GM19239 (cell line): Measurements from ENCODE around the gene TRPV5.
"Not testable (repeated sequence)": the region's sequence is repeated elsewhere in the genome, so short reads cannot be mapped to it uniquely, and the experiment has no call there.

Experiments
- DNase-seq: peaks from one replicate; pipeline ENCODE4 v3.0.0; 2011; ENCODE audit warnings: low spot score; ENCODE audit not compliant: insufficient read length
- FAIRE-seq: peaks from 2 replicates; lab custom pipeline; 2011; peaks lifted over from hg19 to GRCh38; lab: Jason Lieb, UNC

TRPV5 gene

GRCh38 chr7:142933624-142934023 lies at the start of gene TRPV5:
Gene TRPV5, minus strand, starts transcription at chr7:142933746. Its CDS starts 287 bp downstream, at chr7:142933459.
- FAIRE-seq (no peak), DNase-seq (no peak)

- not testable (repeated sequence) for DNase-seq, FAIRE-seq
Observed at GRCh38 chr7:142978402-142978801, 44.9 kb upstream of the TRPV5 start.

GRCh38 chr7:142974626-142975025 lies 41.1 kb upstream of the TRPV5 start:
- DNase-seq = no peak
- no peak for FAIRE-seq

- DNase-seq = no peak
- no peak for FAIRE-seq
Observed at GRCh38 chr7:142969183-142969582, 35.6 kb upstream of the TRPV5 start.

- DNase-seq (no peak), FAIRE-seq (no peak)
Observed at GRCh38 chr7:142968229-142968628, 34.7 kb upstream of the TRPV5 start.

DNA sequence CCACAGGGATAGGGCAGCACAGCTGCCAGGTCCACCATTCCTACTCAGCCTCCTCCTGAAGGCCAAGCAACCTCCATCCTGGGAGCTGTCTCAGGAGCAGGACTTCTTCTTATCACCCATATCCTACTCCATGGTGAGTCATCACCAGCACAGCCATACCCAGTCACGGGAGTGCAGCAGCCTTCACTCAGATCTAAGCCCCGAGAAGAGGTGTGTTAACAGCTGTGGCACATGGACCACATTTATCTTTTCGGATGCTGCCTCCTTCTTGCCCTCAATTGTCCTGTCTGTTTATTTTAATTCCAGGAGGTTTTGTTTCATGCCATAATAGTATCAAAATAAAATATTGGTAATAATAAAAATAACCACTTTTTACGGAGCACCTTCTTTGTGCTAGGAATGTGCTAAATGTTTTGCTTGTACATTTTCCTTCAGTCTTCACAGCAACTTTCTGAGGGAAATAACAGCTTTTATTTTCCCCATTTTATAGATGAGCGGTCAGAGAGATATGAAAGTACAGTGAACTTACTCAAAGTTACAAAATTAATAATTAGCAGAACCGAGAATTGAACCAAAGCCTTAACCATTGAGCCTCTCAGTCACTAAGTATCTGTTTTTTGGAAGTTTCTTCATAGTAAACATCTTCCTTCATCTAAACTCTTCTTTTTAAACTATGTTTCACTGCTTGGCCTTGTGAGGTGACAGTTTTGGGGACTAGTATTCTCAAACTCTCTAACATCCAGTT lies 31.1 kb upstream of the TRPV5 start:
- no peak for FAIRE-seq

DNA sequence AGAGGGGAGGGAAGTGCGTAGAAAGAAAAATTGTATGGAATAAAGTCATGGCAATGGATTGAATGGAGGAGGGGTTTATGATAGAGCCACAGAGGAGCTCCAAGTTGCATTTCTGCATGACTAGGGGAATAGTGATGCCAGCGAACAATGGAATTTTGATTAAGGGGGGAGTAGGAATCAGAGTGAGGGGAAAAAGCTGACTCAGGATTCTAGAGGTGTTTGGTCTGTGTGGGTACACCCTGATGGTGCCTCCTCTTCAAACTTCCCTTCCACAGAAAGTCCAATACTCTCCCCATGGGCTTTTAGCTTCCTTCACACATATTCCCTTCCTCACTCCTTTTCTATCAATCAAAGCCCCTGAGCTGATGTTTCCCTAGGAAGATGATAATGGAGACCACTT lies 30.4 kb upstream of the TRPV5 start:
- DNase-seq (no peak), FAIRE-seq (no peak)

More for the DNA sequence above, 31.1 kb upstream of the TRPV5 start:
- DNase-seq = no peak

DNA sequence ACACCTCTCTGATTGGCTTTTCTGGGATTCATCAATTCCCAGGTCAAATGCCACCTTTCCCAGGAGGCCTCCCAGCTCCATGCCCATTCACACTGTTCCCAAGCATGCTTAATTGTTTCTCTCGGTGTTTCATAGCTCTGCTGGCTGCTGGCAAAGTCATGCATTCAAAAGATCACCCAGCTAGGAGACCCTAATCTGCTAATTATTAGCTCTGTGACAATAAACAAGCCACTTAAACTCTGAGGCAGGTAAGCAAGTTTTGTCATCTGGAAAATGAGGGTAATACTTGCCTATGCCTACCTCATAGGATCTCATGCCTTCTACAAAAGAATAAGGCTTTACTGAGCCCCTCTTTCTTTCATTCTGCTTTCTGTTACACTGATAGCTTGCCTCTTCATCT lies 29.4 kb upstream of the TRPV5 start:
- FAIRE-seq (no peak), DNase-seq (no peak)

DNA sequence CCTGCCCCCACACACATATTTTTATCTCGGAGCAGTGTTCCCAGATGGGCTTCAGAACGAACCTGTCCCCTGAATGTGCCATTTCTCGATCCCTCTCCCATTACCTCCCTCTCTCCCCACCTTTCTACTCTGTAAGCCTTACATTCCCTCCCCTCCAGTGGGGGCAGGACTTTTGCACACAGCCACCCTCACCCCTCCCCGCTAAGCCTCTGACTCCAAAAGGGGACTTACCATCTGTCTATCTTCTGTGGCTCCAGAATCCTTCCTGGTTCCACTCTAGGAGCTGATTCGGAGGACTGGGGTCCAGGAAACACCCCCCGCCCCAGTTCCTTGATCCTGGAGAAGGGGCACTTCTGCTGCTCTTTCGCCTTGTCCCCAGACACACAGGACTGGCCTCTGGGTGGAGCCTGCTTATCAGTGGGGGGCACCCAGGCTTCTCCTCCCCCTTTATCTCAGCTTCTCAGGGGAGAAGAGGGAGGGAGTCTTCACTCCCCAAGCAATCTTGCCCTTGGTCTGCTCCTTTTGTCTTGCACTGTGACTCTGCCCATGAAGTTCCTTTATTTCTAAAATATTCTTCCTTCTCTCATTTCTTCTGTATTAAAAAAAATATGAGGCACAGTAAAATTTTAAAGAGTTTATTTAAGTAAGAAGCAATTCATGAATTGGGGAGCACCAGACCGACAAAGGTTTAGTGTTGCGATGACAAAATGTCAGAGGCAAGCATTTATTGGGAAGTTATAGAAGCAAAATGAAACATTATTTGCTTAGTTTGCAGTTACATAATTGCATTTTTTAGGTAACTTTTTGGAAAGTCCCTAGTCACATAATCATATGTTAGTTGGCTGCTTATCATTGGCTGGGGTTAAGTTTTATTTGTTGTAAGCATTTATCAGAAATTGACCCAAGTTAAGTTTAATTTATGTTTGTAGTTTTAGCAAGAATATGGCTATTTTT lies 28.7 kb upstream of the TRPV5 start, which contains the start of gene KEL:
Gene KEL, minus strand, starts transcription at position 391 of the 954 bp plus-strand sequence. Its CDS starts 157 bp downstream, at position 234.
- DNase-seq (no peak), FAIRE-seq (no peak)

DNA sequence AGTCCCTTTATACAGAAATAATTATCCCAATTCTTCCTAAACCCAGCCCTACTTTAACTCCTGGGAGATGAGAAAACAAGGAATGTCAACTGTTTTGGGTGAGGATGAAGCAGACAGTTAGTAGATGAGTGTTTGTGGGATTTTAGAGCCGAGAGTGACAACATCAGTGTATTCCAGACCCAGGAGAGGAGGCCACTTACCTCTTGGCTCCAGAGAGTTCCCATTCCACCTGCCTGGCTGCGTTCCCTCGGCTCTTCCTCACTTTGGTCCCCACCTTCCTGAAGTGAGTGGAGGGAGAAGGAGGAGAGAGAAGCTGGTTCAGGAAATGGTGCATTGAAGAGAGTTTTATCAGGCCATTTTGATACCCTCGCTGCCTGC lies 28.0 kb upstream of the TRPV5 start:
- FAIRE-seq (no peak), DNase-seq (no peak)

- no peak for FAIRE-seq
- DNase-seq = no peak
Observed at GRCh38 chr7:142960955-142961512, 27.5 kb upstream of the TRPV5 start.

GRCh38 chr7:142959202-142959601 lies 25.7 kb upstream of the TRPV5 start:
- DNase-seq = no peak
- FAIRE-seq = no peak

DNA sequence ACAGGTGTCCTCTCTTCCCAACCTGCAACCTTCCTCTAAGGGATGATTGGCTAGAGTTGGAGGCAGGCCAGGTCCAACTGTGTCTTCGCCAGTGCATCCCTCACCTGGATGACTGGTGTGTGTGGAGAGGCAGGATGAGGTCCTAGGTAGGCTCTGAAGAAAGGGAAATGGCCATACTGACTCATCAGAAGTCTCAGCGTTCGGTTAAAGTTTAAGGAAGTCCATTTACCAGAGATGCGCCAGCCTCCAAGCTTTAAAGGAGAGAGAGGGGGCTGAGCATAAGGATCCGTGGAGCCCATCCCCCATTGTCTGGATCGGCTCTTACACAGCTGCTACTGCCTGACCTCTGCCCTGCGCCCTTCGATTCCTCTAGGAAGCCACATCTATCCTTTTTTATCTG lies 24.2 kb upstream of the TRPV5 start:
- DNase-seq = no peak
- no peak for FAIRE-seq

DNA sequence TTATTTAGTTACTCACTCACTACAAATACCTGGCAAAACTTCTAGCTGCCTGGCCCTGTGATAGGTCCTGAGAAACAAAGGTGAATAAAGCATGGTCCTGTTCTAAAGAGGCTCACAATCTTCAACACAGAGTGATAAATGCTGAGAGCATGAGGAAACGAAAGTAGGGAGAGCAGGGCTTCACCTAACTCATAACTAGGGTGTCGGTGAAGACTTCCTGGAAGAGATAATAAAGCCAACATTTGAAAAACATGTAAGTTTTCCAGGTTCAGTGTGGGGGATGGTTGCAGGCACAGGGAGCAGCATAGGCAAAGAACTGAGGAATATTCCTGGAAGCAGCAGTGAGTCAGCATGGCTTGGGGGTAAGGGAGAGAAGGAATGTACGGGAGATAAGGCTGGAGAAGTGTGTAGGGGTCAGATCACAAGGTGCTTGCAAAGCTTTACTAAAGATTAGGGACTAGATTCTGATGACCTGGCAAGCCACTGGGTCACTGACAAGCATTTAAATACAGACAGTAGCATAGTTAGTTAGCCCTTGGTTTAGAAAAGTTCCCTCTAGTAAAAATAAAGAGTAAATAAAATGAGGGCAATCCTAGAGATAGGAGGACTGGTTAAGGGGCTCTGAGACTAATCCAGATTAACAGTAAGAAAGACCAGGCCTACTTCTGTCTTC lies 23.5 kb upstream of the TRPV5 start:
- DNase-seq = no peak
- no peak for FAIRE-seq

DNA sequence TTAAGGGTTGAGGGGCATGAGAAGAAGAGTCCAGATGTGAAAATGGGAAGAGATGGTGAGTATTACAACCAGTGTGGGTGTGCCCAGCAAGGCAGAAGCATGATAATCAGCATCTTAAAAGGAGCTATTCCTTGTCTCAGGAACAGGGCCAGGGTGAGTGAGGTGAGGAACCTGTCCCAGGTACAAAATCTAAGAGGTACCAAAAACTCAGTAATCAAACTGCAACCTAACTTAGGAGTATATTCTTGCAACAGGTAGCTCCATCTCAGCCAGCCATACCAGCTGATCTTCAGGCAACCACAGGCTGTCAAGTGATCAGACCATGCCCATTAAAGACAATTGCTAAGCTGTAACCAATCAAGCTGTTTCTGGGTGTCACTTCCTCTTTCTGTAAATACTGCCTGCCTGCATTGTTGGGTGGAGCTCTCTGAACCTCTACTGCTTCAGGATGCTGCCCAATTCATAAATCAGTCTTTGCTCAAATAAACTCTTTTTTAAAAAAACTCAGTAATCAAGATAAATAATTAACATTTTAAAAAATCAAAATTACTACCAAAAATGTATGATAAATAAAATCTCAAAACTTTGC lies 21.2 kb upstream of the TRPV5 start:
- FAIRE-seq (no peak), DNase-seq (no peak)

DNA sequence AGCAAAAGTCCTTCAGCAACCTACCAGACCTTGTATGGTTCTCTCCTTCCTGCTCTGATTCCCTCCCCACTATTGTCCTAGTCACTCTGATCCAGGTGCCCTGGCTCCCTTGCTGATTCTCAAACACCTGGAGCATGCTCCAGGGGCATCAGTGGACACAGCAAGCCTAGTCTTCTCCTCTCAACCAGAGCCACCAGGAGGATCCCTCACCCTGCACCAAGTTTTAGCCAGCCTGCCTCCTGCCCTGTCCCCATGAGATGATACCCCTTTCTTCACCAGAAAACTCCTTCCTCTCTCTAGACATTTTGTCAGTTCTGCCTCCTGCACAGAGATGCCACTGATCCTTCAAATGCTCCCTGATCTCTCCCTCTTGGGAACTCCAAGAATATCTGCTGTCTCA lies 16.7 kb upstream of the TRPV5 start:
- DNase-seq (no peak), FAIRE-seq (no peak)

- no peak for FAIRE-seq
Observed at GRCh38 chr7:142948603-142949002, 15.1 kb upstream of the TRPV5 start.

DNA sequence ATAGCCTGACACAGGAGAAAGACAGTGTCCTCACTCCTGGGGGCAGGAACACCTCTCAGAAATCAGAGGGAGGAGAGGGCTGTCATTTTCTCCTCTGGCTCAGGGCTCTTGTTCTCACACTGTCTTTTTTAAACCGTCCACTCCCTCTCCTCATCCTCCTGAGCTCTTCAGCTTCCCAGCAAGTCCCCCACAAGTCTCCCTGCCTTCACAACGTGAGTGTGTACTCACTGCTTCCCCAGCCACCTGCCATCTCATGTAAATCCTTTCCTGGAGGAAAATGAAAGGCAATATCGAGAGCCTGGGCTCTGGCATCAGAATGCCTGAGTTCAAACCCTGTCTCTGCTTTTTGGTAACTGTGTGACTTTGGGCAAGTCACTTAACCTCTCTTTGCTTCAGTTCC lies 11.5 kb upstream of the TRPV5 start:
- DNase-seq = no peak

More at GRCh38 chr7:142948603-142949002, 15.1 kb upstream of the TRPV5 start:
- no peak for DNase-seq

DNA sequence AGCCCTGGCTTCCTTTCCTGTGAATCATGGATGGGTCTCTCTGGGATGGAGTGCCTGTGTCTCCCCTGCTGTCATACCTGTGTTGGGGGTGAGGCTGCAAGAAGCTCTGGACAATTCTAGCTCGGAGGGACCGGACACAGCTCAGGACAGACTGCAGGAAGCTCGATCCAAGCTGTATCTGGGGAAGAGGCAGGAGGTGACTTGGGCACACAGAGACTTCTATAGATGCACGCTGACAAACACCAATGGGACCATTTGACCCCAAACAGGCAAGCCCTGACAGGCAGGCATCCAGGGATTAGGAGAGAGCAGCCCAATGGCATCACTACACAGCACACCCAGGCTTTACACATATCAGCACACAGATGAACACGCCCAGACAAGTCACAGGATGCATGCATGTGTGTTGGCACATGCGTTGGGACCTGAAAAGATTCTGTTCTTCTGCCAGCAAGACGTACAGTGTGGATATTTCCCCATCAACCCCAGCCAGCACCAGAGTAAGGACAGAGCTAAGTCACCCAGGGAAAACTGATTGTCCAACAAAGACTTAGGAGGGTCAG lies 10.2 kb upstream of the TRPV5 start:
- FAIRE-seq = no peak
- no peak for DNase-seq

More for the DNA sequence above, 11.5 kb upstream of the TRPV5 start:
- no peak for FAIRE-seq

GRCh38 chr7:142942746-142943145 lies 9.2 kb upstream of the TRPV5 start:
- DNase-seq = no peak
- FAIRE-seq = no peak
